ENCODE results near the gene NEDD4L. TPM values are rescaled to one million over a fixed set of nuclear protein-coding genes. Genes with fewer than 3 reads are reported as not detected.

NEDD4L gene
- total and polyA plus RNA-seq, 2 experiments from 2014 or later = 36.2 to 72.3 TPM

DNA sequence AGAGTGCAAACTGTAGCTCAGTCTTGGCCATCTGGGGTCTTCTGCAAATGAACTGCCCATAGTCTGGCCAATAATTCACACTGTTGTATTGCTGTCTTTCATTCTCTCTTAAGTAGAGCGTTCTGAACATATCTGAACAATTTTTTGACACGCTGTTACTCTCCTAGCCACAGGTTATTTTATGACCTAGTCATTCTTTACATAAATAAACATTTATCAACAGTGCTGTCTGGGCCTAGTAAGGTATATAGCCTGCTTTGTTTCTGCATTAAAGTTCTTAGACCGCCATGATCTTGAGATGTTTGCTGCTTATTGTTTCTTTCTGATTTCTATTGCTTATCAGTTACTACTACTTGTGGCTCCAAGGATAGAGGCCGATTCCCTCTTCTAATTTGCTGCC, 226.4 kb downstream of the NEDD4L start:
- H3K79me2 ChIP-seq (replicated peaks; ENCODE audit: insufficient read depth) = peaks cover 63% of the 10 kb centered on the region
- no peaks in the 10 kb centered on the region for H3K27me3 Mint-ChIP-seq (ENCODE audit: insufficient read depth, low read depth, poor library complexity)
- peaks cover 21% of the 10 kb centered on the region for H3K4me1 ChIP-seq (ENCODE audit: insufficient read depth)
- no peak overlapping the region for H3K4me3 ChIP-seq
- TF ChIP-seq, protein P1, sequence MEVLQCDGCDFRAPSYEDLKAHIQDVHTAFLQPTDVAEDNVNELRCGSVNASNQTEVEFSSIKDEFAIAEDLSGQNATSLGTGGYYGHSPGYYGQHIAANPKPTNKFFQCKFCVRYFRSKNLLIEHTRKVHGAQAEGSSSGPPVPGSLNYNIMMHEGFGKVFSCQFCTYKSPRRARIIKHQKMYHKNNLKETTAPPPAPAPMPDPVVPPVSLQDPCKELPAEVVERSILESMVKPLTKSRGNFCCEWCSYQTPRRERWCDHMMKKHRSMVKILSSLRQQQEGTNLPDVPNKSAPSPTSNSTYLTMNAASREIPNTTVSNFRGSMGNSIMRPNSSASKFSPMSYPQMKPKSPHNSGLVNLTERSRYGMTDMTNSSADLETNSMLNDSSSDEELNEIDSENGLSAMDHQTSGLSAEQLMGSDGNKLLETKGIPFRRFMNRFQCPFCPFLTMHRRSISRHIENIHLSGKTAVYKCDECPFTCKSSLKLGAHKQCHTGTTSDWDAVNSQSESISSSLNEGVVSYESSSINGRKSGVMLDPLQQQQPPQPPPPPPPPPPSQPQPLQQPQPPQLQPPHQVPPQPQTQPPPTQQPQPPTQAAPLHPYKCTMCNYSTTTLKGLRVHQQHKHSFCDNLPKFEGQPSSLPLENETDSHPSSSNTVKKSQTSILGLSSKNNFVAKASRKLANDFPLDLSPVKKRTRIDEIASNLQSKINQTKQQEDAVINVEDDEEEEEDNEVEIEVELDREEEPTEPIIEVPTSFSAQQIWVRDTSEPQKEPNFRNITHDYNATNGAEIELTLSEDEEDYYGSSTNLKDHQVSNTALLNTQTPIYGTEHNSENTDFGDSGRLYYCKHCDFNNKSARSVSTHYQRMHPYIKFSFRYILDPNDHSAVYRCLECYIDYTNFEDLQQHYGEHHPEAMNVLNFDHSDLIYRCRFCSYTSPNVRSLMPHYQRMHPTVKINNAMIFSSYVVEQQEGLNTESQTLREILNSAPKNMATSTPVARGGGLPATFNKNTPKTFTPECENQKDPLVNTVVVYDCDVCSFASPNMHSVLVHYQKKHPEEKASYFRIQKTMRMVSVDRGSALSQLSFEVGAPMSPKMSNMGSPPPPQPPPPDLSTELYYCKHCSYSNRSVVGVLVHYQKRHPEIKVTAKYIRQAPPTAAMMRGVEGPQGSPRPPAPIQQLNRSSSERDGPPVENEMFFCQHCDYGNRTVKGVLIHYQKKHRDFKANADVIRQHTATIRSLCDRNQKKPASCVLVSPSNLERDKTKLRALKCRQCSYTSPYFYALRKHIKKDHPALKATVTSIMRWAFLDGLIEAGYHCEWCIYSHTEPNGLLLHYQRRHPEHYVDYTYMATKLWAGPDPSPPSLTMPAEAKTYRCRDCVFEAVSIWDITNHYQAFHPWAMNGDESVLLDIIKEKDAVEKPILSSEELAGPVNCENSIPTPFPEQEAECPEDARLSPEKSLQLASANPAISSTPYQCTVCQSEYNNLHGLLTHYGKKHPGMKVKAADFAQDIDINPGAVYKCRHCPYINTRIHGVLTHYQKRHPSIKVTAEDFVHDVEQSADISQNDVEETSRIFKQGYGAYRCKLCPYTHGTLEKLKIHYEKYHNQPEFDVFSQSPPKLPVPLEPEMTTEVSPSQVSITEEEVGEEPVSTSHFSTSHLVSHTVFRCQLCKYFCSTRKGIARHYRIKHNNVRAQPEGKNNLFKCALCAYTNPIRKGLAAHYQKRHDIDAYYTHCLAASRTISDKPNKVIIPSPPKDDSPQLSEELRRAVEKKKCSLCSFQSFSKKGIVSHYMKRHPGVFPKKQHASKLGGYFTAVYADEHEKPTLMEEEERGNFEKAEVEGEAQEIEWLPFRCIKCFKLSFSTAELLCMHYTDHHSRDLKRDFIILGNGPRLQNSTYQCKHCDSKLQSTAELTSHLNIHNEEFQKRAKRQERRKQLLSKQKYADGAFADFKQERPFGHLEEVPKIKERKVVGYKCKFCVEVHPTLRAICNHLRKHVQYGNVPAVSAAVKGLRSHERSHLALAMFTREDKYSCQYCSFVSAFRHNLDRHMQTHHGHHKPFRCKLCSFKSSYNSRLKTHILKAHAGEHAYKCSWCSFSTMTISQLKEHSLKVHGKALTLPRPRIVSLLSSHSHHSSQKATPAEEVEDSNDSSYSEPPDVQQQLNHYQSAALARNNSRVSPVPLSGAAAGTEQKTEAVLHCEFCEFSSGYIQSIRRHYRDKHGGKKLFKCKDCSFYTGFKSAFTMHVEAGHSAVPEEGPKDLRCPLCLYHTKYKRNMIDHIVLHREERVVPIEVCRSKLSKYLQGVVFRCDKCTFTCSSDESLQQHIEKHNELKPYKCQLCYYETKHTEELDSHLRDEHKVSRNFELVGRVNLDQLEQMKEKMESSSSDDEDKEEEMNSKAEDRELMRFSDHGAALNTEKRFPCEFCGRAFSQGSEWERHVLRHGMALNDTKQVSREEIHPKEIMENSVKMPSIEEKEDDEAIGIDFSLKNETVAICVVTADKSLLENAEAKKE (CRISPR knock-in tag; IDR thresholded peaks at IDR 0.05) = no peak
- no peak for TF ChIP-seq ZNF114 (CRISPR knock-in tag; IDR thresholded peaks at IDR 0.05)
- TF ChIP-seq, protein P2, sequence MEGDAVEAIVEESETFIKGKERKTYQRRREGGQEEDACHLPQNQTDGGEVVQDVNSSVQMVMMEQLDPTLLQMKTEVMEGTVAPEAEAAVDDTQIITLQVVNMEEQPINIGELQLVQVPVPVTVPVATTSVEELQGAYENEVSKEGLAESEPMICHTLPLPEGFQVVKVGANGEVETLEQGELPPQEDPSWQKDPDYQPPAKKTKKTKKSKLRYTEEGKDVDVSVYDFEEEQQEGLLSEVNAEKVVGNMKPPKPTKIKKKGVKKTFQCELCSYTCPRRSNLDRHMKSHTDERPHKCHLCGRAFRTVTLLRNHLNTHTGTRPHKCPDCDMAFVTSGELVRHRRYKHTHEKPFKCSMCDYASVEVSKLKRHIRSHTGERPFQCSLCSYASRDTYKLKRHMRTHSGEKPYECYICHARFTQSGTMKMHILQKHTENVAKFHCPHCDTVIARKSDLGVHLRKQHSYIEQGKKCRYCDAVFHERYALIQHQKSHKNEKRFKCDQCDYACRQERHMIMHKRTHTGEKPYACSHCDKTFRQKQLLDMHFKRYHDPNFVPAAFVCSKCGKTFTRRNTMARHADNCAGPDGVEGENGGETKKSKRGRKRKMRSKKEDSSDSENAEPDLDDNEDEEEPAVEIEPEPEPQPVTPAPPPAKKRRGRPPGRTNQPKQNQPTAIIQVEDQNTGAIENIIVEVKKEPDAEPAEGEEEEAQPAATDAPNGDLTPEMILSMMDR (conservative IDR thresholded peaks at IDR 0.05; ENCODE audit: low read depth in 2 of 2) = no peak
- TF ChIP-seq EZH2 (IDR thresholded peaks at IDR 0.05; ENCODE audit: low read depth, unreplicated experiment) = no peak
- no peak for TF ChIP-seq ZNF331 (CRISPR knock-in tag; IDR thresholded peaks at IDR 0.05; ENCODE audit: low read depth)
- no peak for TF ChIP-seq JUNB (IDR thresholded peaks at IDR 0.05; ENCODE audit: unreplicated experiment)
- TF ChIP-seq STAT1 (IDR thresholded peaks at IDR 0.05; ENCODE audit: unreplicated experiment) = no peak
- no peak for TF ChIP-seq NANOG (IDR thresholded peaks at IDR 0.05; ENCODE audit: borderline replicate concordance)
- TF ChIP-seq EZH2phosphoT487 (IDR thresholded peaks at IDR 0.05; ENCODE audit: unreplicated experiment) = no peak
- TF ChIP-seq, protein P3, sequence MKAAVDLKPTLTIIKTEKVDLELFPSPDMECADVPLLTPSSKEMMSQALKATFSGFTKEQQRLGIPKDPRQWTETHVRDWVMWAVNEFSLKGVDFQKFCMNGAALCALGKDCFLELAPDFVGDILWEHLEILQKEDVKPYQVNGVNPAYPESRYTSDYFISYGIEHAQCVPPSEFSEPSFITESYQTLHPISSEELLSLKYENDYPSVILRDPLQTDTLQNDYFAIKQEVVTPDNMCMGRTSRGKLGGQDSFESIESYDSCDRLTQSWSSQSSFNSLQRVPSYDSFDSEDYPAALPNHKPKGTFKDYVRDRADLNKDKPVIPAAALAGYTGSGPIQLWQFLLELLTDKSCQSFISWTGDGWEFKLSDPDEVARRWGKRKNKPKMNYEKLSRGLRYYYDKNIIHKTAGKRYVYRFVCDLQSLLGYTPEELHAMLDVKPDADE (IDR thresholded peaks at IDR 0.05) = no peak
- no peak for TF ChIP-seq POLR2AphosphoS5 (IDR thresholded peaks at IDR 0.05; ENCODE audit: low read depth)
- TF ChIP-seq, protein P4, sequence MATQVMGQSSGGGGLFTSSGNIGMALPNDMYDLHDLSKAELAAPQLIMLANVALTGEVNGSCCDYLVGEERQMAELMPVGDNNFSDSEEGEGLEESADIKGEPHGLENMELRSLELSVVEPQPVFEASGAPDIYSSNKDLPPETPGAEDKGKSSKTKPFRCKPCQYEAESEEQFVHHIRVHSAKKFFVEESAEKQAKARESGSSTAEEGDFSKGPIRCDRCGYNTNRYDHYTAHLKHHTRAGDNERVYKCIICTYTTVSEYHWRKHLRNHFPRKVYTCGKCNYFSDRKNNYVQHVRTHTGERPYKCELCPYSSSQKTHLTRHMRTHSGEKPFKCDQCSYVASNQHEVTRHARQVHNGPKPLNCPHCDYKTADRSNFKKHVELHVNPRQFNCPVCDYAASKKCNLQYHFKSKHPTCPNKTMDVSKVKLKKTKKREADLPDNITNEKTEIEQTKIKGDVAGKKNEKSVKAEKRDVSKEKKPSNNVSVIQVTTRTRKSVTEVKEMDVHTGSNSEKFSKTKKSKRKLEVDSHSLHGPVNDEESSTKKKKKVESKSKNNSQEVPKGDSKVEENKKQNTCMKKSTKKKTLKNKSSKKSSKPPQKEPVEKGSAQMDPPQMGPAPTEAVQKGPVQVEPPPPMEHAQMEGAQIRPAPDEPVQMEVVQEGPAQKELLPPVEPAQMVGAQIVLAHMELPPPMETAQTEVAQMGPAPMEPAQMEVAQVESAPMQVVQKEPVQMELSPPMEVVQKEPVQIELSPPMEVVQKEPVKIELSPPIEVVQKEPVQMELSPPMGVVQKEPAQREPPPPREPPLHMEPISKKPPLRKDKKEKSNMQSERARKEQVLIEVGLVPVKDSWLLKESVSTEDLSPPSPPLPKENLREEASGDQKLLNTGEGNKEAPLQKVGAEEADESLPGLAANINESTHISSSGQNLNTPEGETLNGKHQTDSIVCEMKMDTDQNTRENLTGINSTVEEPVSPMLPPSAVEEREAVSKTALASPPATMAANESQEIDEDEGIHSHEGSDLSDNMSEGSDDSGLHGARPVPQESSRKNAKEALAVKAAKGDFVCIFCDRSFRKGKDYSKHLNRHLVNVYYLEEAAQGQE (IDR thresholded peaks at IDR 0.05; ENCODE audit: unreplicated experiment) = no peak
- TF ChIP-seq CREB1 (CRISPR knock-in tag; IDR thresholded peaks at IDR 0.05; ENCODE audit: low read depth) = no peak
- no peak for ATAC-seq
- H3K9me3 Mint-ChIP-seq = no peaks in the 10 kb centered on the region
- H3K36me3 ChIP-seq (ENCODE audit: insufficient read depth) = no peaks in the 10 kb centered on the region
- no peak overlapping the region for H3K4me3 Mint-ChIP-seq
- no peak overlapping the region for H3K4me2 ChIP-seq
- H3K27ac ChIP-seq (ENCODE audit: low read depth) = no peak overlapping the region
- H3K9me2 ChIP-seq (ENCODE audit: insufficient read depth) = no peaks in the 10 kb centered on the region
- no peak overlapping the region for H2AFZ ChIP-seq
- peaks cover 58% of the 10 kb centered on the region for H3K4me1 Mint-ChIP-seq
- no peak overlapping the region for H3K27ac Mint-ChIP-seq
- no peaks in the 10 kb centered on the region for H3K27me3 ChIP-seq (ENCODE audit: insufficient read depth)
- DNase-seq (ENCODE audit: low spot score) = no peak
- no peaks in the 10 kb centered on the region for H3F3A ChIP-seq (replicated peaks; ENCODE audit: low read depth)
- H4K20me1 ChIP-seq (replicated peaks; ENCODE audit: insufficient read depth) = no peaks in the 10 kb centered on the region; the same call in 1 of the 2 replicates
- H3K36me3 Mint-ChIP-seq (ENCODE audit: low read depth) = no peaks in the 10 kb centered on the region
